H9 (cell line): ENCODE results near the gene USH2A. TPM values are rescaled to one million over a fixed set of nuclear protein-coding genes. Genes with fewer than 3 reads are reported as not detected.

Experiments used
- DNase-seq: peaks from one replicate; pipeline ENCODE4 v3.0.0-alpha.2; 2017
- H2AFZ ChIP-seq: one replicate; pipeline ENCODE4 v1.6.1; 2013; ENCODE audit warnings: mild to moderate bottlenecking, low read length, control low read depth, moderate library complexity
- H2AK5ac ChIP-seq: 2 replicates; pipeline ENCODE4 v1.6.1; 2013; ENCODE audit warnings: low read length, control low read depth, mixed read lengths; ENCODE audit not compliant: insufficient read length
- H2BK120ac ChIP-seq: one replicate; pipeline ENCODE4 v1.6.1; 2013; ENCODE audit warnings: low read depth, mild to moderate bottlenecking, low read length, control low read depth, inconsistent platforms; ENCODE audit not compliant: poor library complexity, severe bottlenecking
- H2BK12ac ChIP-seq: 2 replicates; pipeline ENCODE4 v1.6.1; 2013; ENCODE audit warnings: low read length, control low read depth, mixed read lengths, low read depth; ENCODE audit not compliant: insufficient read length
- H2BK15ac ChIP-seq: 2 replicates; pipeline ENCODE4 v1.6.1; 2013; ENCODE audit warnings: low read depth, low read length, control low read depth
- H2BK20ac ChIP-seq: one replicate; pipeline ENCODE4 v1.6.1; 2013; ENCODE audit warnings: low read depth, mild to moderate bottlenecking, low read length, control low read depth, inconsistent platforms; ENCODE audit not compliant: poor library complexity, severe bottlenecking
- H2BK5ac ChIP-seq: 2 replicates; pipeline ENCODE4 v1.6.1; 2013; ENCODE audit warnings: low read length, control low read depth, mixed read lengths; ENCODE audit not compliant: insufficient read length
- H3K14ac ChIP-seq: 2 replicates; pipeline ENCODE4 v1.6.1; 2013; ENCODE audit warnings: low read length, control low read depth; ENCODE audit not compliant: insufficient read depth
- H3K18ac ChIP-seq: 2 replicates; pipeline ENCODE4 v1.6.1; 2013; ENCODE audit warnings: low read depth, mild to moderate bottlenecking, mixed read lengths, low read length, control low read depth; ENCODE audit not compliant: insufficient read length
- H3K23ac ChIP-seq: 2 replicates; pipeline ENCODE4 v1.6.1; 2013; ENCODE audit warnings: low read length, control low read depth, mixed read lengths, low read depth; ENCODE audit not compliant: insufficient read length
- H3K23me2 ChIP-seq: 2 replicates; pipeline ENCODE4 v1.6.1; 2013; ENCODE audit warnings: low read depth, mild to moderate bottlenecking, mixed read lengths, low read length, control low read depth; ENCODE audit not compliant: insufficient read length, poor library complexity, severe bottlenecking
- H3K27ac ChIP-seq: 2 replicates; pipeline ENCODE4 v1.5.1; 2013; ENCODE audit warnings: low read length, control low read depth, mixed read lengths, low read depth; ENCODE audit not compliant: insufficient read length
- H3K27me3 ChIP-seq: 2 replicates; pipeline ENCODE4 v1.6.1; 2013; ENCODE audit warnings: low read length, control low read depth, inconsistent platforms; ENCODE audit not compliant: insufficient read depth
- H3K4ac ChIP-seq: 2 replicates; pipeline ENCODE4 v1.6.1; 2013; ENCODE audit warnings: low read depth, mild to moderate bottlenecking, control low read depth, inconsistent platforms, low read length, moderate library complexity
- H3K4me1 ChIP-seq: 2 replicates; pipeline ENCODE4 v1.6.1; 2013; ENCODE audit warnings: low read length, control low read depth, inconsistent platforms; ENCODE audit not compliant: insufficient read depth
- H3K4me2 ChIP-seq: 2 replicates; pipeline ENCODE4 v1.6.1; 2013; ENCODE audit warnings: low read length, control low read depth, mixed read lengths; ENCODE audit not compliant: insufficient read length, insufficient read depth
- H3K56ac ChIP-seq: 2 replicates; pipeline ENCODE4 v1.6.1; 2013; ENCODE audit warnings: low read depth, mild to moderate bottlenecking, mixed read lengths, low read length, control low read depth; ENCODE audit not compliant: insufficient read length
- H3K79me1 ChIP-seq: 2 replicates; pipeline ENCODE4 v1.6.1; 2013; ENCODE audit warnings: low read depth, mild to moderate bottlenecking, moderate library complexity, low read length, control low read depth, inconsistent platforms; ENCODE audit not compliant: insufficient read depth, poor library complexity, severe bottlenecking
- H3K79me2 ChIP-seq: 2 replicates; pipeline ENCODE4 v1.6.1; 2013; ENCODE audit warnings: low read length, control low read depth, inconsistent platforms; ENCODE audit not compliant: insufficient read depth
- H3K9ac ChIP-seq: 2 replicates; pipeline ENCODE4 v1.6.1; 2013; ENCODE audit warnings: low read length, control low read depth, mixed read lengths; ENCODE audit not compliant: insufficient read length; ENCODE audit errors: extremely low read depth
- H3K9me3 ChIP-seq: one replicate; pipeline ENCODE4 v1.6.1; 2013; ENCODE audit warnings: low read depth, low read length, inconsistent platforms; ENCODE audit not compliant: control insufficient read depth
- H3T11ph ChIP-seq: one replicate; pipeline ENCODE4 v1.6.1; 2013; ENCODE audit warnings: mild to moderate bottlenecking, low read length, control low read depth, inconsistent platforms
- H4K20me1 ChIP-seq: one replicate; pipeline ENCODE4 v1.6.1; 2013; ENCODE audit not compliant: control insufficient read depth, insufficient read length, insufficient read depth
- H4K5ac ChIP-seq: 2 replicates; pipeline ENCODE4 v1.6.1; 2013; ENCODE audit warnings: low read depth, mild to moderate bottlenecking, mixed read lengths, low read length, control low read depth; ENCODE audit not compliant: insufficient read length
- H4K8ac ChIP-seq: replicated peaks from 2 replicates; pipeline ENCODE4 v1.6.1; 2013; ENCODE audit warnings: low read length, control low read depth, mixed read lengths, low read depth; ENCODE audit not compliant: insufficient read length
- H4K91ac ChIP-seq: 2 replicates; pipeline ENCODE4 v1.6.1; 2013; ENCODE audit warnings: low read depth, mild to moderate bottlenecking, moderate library complexity, mixed read lengths, low read length, control low read depth; ENCODE audit not compliant: insufficient read length
- H3K27ac Mint-ChIP-seq, 3 experiments: 2 replicates in 2 of 3; 3 replicates in 1 of 3; pipeline ENCODE4 v1.8.0; 2020 to 2021; ENCODE audit warnings: mixed read lengths in 3 of 3, mild to moderate bottlenecking in 1 of 3, moderate library complexity in 1 of 3
- H3K27me3 Mint-ChIP-seq: 2 replicates; pipeline ENCODE4 v1.8.0; 2021; ENCODE audit warnings: low read depth, mild to moderate bottlenecking, moderate library complexity, mixed read lengths
- H3K36me3 Mint-ChIP-seq, 3 experiments: 2 replicates in 2 of 3; 3 replicates in 1 of 3; pipeline ENCODE4 v1.8.0; 2020 to 2021; ENCODE audit warnings: low read depth in 3 of 3, mixed read lengths in 3 of 3; ENCODE audit not compliant: insufficient read depth in 1 of 3
- H3K4me1 Mint-ChIP-seq, 2 experiments: 2 replicates each; pipeline ENCODE4 v1.8.0; 2020; ENCODE audit warnings: mixed read lengths in 2 of 2
- H3K4me3 Mint-ChIP-seq, 2 experiments: 2 replicates in 1 of 2; 3 replicates in 1 of 2; pipeline ENCODE4 v1.8.0; 2020 to 2021; ENCODE audit warnings: mild to moderate bottlenecking in 2 of 2, mixed read lengths in 2 of 2, moderate library complexity in 1 of 2
- H3K9me3 Mint-ChIP-seq, 2 experiments: 2 replicates in 1 of 2; 3 replicates in 1 of 2; pipeline ENCODE4 v1.8.0; 2020; ENCODE audit warnings: mild to moderate bottlenecking in 2 of 2, mixed read lengths in 2 of 2, moderate library complexity in 1 of 2
- CTCF ChIP-seq: fragments of 200-600 bp; sonication (generic); conservative IDR thresholded peaks from 3 replicates; pipeline ENCODE4 v1.8.0; 2021; ENCODE audit warnings: antibody characterized with exemption, mild to moderate bottlenecking
- total RNA-seq: library from RNA; stranded (reverse); gene quantifications from 2 replicates; pipeline ENCODE4 v1.2.1, GENCODE V29; 2021

USH2A gene
- total RNA-seq, 1 experiment from 2014 or later, result 0.11 TPM

DNA sequence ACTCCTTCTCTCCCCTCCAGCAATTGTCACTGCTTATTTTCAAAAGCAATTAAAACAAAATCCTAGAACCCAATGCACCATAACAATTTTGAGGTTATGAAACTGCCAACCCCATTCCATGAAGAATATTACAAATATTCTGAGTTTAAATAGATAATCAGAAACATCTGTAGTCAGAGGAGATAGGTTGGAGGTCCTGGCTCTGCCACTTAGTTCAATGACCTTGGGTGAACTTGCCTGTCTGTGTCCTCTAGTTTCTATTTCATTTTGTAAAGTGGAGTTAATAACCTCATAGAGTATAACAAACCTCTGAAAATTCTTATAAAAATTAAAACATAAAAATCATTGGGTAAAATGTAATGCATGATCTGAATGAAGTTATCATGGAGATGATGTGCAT, 691.5 kb downstream of the USH2A start:
- H2BK15ac ChIP-seq, result no peak overlapping the region
- H2AFZ ChIP-seq, result no peak overlapping the region
- no peaks in the 10 kb centered on the region for H3K79me1 ChIP-seq
- TF ChIP-seq CTCF, result no peak
- no peak overlapping the region for H3K4me2 ChIP-seq
- no peak overlapping the region for H2BK12ac ChIP-seq
- H3K9me3 ChIP-seq, result peaks cover 4% of the 10 kb centered on the region
- Mint-ChIP-seq H3K27ac (no peak overlapping the region), H3K4me1 (peaks cover 0 to 4% of the 10 kb centered on the region in 2 experiments; a peak in 1 of 4 replicates), H3K36me3 (peaks cover 5 to 10% (median 10%) of the 10 kb centered on the region in 3 experiments; a peak in 5 of 7 replicates), H3K27me3 (no peaks in the 10 kb centered on the region), H3K9me3 (peaks cover 9 to 11% of the 10 kb centered on the region in 2 experiments), H3K4me3 (no peak overlapping the region)
- H3K27me3 ChIP-seq, result no peaks in the 10 kb centered on the region
- no peaks in the 10 kb centered on the region for H3K4me1 ChIP-seq
- no peak overlapping the region for H3K14ac ChIP-seq
- no peak overlapping the region for H3T11ph ChIP-seq
- H3K18ac ChIP-seq, result no peak overlapping the region
- no peak overlapping the region for H3K4ac ChIP-seq
- no peak overlapping the region for H3K56ac ChIP-seq
- H4K5ac ChIP-seq, result no peak overlapping the region
- H3K79me2 ChIP-seq, result no peaks in the 10 kb centered on the region
- H3K23me2 ChIP-seq, result no peaks in the 10 kb centered on the region
- no peak overlapping the region for H4K8ac ChIP-seq
- no peak for DNase-seq
- H2AK5ac ChIP-seq, result no peak overlapping the region
- H3K27ac ChIP-seq, result no peak overlapping the region
- H4K20me1 ChIP-seq, result no peaks in the 10 kb centered on the region
- H3K23ac ChIP-seq, result no peak overlapping the region
- no peak overlapping the region for H4K91ac ChIP-seq
- H2BK5ac ChIP-seq, result no peak overlapping the region
- H2BK20ac ChIP-seq, result no peak overlapping the region
- no peak overlapping the region for H2BK120ac ChIP-seq
- no peak overlapping the region for H3K9ac ChIP-seq
